ELR (cell line): ENCODE results near the gene TMEM109.

Experiments
- DNase-seq: peaks from one replicate; pipeline ENCODE4 v3.0.0-alpha.2; 2015; ENCODE audit warnings: low read depth

The TMEM109 gene

GRCh38 chr11:60942970-60943565 lies 29.1 kb downstream of the TMEM109 start:
- DNase-seq: no peak

DNA sequence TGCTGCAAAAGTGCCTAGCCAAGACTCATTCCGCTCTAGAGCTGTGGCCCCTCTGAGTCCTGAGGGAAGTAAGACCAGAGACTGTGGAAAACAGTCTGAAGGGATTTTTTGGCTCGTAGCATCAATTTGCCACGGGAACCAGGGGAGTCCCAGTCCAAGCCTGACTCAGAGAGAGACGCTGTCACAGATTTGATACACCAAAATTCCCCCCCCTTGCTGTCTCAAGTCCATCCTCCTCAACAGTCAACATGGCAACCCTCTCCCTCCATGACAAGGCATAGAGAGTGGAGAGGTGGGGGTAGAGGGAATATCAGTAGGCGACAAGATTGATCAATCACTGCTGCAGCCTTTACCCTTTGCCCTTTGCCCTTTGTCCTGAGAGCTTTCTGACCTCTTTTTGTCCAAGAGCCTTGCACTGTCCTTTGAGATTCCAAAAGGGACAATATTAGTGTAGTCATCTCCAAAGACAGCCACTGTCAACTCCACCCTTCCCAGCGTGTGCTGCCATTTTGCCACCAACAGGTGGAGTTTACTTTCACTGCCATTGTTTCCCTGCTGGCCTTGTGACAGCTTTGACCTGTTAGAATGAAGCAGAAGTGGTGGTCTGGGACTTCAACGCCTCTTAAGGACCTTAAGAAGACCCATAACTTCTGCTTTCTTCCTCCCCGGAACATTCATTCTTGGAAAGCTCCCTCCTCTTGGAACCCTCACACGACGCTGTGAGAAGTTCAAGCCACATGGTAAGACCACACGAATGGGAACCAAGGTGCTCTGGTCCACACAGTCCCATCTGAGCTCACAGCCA lies 30.7 kb downstream of the TMEM109 start:
- no peak for DNase-seq

DNA sequence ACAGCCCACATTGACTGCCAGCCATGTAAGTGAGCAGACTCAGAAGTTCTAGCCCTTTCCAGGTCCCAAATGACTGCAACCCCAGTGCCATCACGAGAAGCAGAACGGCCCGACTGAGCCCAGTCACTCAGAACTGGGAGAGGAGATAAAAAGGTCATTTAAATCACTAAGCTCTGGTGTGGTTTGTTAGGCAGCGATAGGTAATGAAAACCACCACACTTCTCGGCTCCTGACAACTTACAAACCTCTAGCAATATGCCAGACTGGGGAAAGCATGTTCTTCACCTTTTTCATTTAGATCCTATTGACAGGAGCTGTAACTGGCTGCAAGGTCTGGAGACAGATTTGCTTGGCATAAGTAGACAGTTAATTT lies 31.3 kb downstream of the TMEM109 start:
- no peak for DNase-seq

DNA sequence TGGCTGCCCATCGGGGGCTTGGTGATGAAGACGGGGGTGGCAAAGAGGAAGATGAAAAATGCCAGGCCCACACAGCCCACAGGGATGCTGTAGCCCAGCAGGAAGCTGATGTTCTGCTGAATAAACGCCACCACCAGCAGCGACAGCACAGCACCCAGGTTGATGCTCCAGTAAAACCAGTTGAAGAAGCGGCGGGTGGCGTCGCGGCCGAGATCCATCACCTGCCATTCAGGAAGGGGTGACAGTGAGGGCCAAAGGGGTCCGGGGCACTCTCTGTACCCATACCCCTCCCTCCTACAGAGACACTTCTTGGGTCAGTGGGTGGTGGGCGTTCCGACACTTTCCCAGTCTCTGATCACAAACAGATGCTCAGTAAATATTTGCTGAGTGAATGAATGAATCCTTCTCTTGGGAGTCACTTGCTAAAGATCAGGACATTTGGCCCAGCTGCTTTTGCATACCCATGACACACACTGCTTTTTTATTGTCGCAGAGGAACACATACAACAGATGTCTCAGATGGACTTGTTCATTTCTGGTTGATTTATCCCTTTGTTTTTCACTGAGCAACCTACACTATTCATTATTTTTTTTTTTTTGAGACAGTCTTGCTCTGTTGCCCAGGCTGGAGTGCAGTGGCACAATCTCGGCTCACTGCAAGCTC lies 32.8 kb downstream of the TMEM109 start:
- no peak for DNase-seq

DNA sequence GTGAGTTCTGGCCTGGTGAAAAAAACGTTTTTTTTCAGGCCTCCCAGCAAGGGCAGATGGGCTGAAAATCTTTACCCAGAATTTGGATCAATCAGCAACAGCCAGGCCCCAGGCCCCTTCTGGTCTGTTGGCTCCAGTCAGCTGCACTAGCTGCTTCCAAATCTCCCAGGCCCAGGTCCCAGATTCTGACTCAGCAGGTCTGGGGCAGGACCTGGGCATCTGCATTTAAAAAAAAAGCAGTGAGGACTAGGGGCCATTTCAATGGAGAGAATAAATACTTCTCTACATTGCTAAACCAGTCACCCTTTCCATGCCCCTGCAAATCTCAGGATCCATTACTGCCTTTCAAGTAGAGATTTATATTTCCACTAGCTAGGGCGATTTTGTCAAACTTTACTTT lies 33.7 kb downstream of the TMEM109 start:
- DNase-seq: no peak

DNA sequence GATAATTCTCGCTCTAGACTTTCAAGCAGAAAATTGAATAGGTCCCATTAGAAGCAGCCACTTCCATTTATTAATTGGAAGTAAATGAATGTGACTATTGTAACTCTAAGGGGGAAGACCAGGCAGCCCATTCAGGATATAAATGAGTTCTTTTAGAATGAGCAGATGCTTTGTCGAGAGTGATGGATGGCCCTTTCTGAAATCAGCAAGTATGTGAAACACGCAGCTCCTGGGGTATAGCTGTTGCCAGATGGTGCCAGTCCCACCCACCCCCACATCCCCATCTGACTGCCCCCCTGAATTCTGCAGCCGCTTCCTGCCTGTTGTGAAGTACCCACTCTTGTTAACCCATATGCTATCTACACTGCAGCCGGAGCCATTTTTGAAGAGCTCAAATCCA lies 34.3 kb downstream of the TMEM109 start:
- DNase-seq: no peak

GRCh38 chr11:60950024-60950423 lies 36.1 kb downstream of the TMEM109 start:
- DNase-seq: no peak

DNA sequence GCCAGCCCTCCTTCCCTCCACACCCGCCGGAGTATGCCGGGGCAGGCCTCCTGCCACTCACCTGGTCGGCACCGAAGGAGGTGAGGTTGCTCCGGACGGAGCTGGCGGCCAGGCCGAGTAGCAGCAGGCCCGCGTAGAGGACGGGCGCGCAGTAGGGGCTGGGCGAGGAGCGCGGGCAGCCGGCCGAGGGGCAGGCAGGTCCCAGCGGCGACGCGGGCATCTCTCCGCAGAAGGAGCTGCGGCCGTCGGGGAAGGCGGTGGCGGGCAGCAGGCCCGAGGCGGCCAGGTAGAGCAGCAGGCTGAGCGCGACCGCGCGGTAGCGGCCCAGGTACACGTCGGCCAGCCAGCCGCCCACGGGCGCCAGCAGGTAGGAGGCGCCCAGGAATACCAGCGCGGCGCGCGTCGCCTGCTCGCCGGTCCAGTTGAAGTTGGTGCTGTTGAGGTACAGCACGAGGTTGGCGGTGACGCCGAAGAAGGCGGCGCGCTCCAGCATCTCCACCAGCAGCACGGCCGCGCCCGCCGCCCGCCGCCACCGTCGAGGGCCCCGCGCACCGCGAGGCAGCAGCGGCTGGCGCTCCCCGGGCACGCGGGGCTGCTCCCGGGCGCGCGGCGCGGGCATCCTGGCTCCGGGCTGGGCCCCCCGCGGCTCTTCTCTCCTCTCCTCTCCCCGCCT lies 37.1 kb downstream of the TMEM109 start:
- DNase-seq: no peak

DNA sequence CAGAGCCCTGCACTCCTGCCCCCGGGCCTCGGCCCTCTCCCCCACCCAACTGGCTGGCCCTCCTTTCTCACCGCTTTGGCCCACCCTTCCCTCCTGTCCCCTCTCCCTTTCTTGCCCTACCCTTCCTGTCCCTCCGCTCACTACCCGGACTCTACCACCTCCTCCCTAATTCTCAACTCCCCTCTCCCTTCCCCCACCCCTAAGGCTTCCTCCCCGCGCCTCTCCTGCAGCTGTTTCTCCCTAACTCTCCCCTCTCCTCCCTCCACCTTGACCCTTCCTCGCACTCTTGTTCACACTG lies 37.6 kb downstream of the TMEM109 start:
- DNase-seq: no peak

DNA sequence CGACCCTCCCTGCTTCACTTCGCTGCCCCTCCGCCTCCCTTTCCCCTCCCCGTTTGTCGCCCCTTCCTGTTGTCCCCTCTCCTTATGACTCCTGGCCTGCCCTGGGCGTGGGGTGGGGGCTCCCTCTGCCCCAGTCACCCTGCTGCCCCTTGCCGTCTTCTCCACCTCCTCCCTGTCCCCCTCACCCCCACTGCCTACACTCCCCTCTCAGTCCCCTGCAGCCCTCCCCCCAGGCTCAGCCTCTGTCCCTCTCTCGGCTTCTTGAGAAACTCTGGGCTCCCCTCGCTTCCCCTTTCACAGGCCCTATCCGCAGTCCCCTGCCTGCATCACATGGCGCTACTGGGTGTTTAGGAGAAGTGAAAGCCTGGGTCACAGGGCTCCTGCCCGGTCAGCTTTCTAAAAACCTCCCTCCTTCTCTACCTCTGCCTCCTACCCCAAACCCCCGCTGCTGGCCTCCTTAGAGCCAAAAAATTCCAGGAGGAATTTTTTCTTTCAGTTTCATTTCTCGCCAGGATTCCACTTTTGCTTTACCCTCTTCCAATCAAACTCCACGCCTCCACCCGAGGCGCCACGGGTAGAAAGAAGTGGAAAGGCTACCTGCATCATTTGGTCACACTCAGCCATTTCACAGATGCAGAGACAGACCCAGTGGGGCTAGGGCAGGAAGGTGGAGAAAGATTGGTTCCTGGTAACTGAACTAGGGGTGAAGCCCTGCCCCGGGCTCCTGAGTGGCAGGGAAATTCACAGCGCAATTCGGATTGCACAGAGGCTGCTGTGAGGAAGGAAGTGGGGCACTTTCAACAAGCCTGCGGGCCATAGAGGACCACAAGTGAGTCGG lies 38.2 kb downstream of the TMEM109 start, which contains the start of gene SLC15A3:
SLC15A3 (minus strand) TSS at position 273 of the 838 bp plus-strand sequence. CDS start 625 bp downstream, outside the sequence.
- peak; percentile 55 for DNase-seq

- DNase-seq: no peak
These were observed 38.8 kb downstream of the TMEM109 start for GRCh38 chr11:60952742-60953170.

- peak; percentile 49 for DNase-seq
These were observed 39.8 kb downstream of the TMEM109 start for GRCh38 chr11:60953781-60954180.

- DNase-seq: no peak
These were observed 40.5 kb downstream of the TMEM109 start for GRCh38 chr11:60954421-60954820.

DNA sequence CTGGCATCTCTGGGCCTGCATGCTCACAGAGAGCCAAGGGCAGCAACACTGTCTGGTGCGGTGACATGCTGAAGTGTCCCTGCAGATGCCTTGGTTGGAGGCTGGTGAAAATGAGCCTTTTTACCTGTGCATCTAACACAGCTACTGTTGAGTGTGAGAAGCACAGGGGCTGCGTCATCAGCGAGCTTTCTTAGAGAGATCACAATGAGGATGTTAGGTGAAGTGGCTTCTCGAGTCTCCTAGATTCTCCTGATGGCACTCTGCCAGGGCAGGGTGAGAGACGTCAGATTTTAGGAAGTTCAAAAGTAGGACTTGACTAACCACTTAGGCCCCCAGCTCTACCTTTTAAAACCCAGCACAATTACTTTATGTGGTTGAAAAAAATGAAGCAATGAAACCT lies 41.6 kb downstream of the TMEM109 start:
- no peak for DNase-seq

DNA sequence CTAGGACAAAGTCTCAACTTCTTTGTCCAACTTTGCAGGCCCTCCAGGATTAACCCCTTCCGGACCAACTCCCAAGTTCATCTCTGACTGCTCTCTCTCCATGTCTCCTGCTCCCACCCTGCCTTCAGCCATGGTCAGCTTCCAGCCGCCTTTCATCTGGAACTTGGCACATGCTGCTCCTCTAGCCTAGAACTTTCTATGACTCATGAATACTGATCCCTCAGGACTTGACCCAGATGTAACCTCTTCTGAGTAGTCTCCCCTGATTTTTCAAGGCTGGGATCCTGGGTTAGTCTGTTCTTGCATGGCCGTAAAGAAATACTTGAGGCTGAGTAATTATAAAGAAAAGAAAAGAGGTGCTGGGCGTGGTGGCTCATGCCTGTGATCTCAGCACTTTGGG lies 43.2 kb downstream of the TMEM109 start:
- peak; percentile 32 for DNase-seq

DNA sequence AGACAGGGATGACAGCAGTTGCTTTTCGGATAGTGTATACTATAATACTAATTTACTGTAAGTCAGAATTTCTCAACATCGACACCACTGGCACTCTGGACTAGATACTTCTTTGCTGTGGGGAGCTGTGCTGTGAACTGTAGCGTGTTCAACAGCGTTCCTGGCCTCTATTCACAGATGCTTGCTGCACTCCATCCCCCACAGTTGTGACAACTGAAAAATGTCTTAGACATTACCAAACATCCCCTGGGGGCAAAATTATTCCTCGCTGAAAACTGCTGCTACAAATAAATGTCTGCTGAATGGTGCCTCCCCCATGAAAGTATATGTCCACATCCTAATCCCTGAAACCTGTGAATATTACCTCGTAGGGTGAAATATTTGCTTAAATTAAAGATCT lies 45.5 kb downstream of the TMEM109 start:
- DNase-seq: peak; percentile 50

- DNase-seq: no peak
These were observed 46.4 kb downstream of the TMEM109 start for GRCh38 chr11:60960405-60960804.

- no peak for DNase-seq
These were observed 50.8 kb downstream of the TMEM109 start for GRCh38 chr11:60964801-60965200.

DNA sequence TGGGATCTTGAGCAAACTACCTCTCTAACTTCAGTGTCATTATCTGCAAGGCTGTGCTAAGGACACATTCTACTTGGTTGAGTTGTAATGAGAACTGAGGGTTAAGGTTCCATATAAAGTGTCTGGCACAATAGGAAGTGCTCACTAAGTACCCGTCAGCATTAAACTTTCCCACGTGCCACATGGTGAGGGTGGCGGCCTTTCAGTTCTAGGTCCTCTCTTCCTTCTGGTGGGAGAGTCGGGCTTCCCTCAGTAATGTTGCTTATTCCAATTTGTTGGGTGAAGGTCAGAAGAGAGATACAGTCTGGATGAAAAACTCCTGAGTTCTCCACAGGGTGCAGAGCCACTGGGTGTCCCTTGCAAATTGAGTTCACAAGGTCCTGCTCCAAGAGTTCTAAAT lies 52.9 kb downstream of the TMEM109 start:
- no peak for DNase-seq

DNA sequence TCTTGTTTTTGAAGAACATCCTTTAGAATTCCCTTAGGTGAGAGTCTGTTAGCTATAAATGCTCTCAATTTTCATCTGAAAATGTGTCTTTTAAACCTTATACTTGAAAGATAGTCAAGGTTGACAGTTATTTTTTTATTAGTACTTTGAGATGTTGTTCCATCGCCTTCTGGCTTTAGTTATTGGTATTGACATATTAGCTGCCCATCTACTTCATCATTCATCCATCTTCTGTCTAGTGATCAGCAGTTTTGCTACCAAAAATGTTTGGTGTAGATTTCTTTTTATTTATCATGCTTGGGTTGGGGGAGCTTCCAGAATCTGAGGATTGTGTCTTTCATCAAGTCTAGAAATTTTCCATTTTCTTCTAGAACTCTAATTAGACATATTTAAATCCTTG lies 54.3 kb downstream of the TMEM109 start:
- no peak for DNase-seq

DNA sequence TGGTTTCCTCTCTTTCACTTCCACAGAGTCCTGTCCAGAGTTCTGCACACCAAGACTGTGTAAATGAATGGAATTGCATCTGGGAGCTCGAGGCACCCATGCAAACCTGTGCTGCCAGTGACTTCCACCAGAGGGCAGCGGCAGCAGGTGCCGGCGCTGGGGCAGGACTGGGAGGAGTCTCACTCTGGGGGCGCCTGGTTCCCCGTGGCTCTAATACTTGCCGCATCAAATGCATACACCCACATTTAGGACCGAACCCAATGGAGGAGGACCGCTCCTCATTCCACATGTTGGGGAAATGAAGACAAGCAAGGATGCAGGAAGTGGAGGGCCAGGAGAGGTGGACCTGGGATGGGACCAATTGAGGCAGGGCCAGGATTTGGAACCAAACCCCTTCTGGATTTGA lies 56.4 kb downstream of the TMEM109 start:
- peak; percentile 60 for DNase-seq

DNA sequence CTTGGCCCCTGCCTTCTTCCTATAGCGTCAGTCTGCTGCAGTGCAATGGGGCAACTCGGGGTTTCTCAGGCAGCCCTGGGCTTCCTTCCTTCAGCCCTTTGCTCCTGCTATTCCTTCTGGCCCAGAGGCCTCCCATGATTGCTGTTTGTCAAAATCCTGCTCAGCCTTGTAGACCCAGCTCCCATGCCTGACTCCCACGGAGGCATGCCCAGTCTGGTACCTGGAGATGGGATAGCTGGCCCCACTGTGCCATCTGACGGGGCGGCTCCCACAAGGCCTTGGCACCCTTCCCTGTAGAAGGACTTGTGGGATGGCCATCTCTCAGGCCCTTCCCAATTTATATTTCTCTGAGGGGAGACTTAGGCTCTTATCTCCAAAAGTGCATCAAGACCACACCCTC lies 56.9 kb downstream of the TMEM109 start:
- no peak for DNase-seq
